ENCODE data around the gene GPD2.
"Not testable (repeated sequence)": the region's sequence is repeated elsewhere in the genome, so short reads cannot be mapped to it uniquely, and the experiment has no call there.

Gene GPD2

DNA sequence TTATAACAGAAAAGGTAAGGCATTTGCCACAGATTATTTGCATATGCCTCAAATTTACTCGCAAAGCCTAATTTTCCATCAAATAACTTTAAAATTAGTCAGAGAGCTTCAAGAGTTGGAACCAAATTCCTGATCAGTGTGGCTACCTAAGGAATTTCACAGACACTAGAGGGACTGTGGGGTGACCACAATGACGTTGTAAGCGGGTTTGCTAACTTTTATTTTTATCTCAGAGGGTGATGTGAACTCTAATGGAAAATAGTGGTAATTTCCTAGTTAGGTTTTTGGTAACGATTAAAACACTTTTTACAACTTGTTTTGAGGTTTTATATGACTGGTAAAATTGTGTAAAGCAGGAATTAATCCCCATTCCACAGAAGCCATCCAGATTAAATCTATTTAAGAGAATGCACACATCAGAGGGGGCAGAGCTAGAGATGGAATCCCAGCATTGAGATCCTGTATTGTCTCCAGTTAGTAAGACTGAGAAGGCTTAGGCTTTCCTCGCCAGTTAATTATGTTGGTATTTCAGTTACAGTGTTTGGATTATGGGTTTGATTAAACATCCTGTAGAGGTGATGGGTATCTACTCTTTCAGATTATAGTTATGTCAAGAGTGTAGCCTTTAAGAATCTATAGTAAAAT lies 129.0 kb downstream of the GPD2 start:
- no peak for DNase-seq (ENCODE audit: low read depth, low spot score)
- H3K27ac ChIP-seq = no peak overlapping the region

DNA sequence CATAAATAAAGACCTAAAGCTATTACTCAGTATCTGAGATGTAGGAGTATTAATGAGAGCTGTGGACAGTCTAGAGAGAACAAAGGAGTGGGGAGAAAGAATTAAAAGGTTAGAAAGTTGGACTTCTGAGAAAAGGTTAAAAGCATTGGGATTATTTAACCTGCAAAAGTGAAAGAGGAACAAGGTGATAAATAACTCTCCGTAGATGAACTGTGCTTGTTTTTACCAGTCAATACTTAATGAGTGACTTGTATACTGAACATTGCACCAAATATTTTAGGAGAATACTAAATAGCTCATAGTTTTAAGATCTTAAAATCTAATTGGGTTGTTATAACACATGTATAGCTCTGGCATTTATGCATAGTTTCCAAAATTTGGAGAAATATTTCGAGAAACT lies 137.5 kb downstream of the GPD2 start:
- H3K27ac ChIP-seq = no peak overlapping the region
- DNase-seq (ENCODE audit: low read depth, low spot score) = no peak

DNA sequence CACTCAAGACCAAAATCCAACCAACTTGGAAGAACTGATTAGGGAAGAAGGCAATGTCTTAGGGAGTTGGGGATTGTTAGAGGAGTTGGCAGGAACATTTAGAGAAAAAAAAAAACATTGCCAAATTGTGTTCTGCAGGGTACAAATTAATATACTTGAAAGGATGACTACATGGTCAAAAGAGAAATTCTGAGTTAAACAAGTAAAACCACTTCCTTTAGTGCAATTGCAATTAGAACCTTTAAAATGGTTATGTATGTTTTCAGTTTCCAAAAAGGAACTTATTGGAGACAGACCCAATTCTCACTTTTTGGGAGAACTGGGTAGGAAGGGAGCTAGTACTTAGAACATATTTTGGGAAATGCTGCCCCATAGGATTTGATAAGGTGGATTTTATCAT lies 137.9 kb downstream of the GPD2 start:
- DNase-seq (ENCODE audit: low read depth, low spot score) = no peak
- H3K27ac ChIP-seq = no peak overlapping the region

DNA sequence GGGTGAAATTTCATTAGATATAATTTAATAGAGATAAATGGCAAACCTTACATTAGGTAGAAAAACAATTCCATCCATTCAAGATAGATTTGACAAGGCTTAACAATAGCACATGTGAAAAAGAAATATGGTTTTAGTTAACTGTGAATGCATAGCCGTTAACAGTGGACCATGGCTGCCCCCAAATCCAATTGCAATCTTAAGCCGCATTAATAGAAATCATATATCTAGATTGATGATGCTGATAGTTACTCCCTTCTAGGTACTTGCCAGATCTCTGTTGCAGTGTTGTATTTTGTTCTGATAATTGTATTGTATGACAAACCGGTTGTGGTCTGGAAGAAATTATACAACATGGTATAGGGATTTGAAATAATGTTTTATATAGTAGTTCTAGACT lies 139.8 kb downstream of the GPD2 start:
- DNase-seq (ENCODE audit: low read depth, low spot score) = no peak
- H3K27ac ChIP-seq = no peak overlapping the region

DNA sequence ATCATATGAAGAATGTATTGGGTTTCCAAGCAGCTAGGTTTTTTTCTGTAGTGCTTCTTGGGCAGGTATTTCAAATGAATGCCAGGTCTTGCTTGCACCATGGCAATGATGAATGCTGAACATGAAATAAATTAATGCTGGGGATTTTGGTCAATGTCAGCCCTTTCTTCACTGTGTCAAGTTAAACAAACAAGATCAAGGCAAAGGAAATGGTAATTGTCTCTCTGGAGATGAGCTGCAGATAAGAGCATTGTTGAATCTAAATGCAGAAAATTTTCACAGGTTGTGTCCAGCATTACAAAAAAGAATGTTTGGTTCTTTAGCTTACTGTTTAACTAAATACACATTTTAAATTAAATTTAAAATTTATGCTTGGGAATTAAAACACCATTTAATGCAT lies 144.3 kb downstream of the GPD2 start:
- no peak for DNase-seq (ENCODE audit: low read depth, low spot score)
- no peak overlapping the region for H3K27ac ChIP-seq

DNA sequence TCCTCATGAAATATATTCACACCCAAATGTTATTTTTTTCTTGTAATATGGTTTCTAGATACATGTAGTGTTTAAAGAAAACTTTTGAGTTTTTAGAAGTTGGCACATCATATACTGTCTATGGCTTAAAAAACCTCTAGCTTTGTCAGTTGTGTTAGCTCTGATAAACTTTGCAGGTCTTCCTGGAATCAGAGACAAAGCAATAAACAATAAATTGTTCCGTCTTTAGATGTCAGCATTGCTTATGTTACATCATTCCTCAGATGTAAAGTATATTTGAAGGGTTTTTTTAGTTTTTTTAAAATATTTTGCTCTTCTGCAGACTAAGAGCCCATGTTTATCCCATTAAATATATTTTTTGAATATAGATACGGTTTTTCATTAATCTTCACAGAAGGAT lies 145.1 kb downstream of the GPD2 start:
- DNase-seq (ENCODE audit: low read depth, low spot score) = no peak
- H3K27ac ChIP-seq = no peak overlapping the region

DNA sequence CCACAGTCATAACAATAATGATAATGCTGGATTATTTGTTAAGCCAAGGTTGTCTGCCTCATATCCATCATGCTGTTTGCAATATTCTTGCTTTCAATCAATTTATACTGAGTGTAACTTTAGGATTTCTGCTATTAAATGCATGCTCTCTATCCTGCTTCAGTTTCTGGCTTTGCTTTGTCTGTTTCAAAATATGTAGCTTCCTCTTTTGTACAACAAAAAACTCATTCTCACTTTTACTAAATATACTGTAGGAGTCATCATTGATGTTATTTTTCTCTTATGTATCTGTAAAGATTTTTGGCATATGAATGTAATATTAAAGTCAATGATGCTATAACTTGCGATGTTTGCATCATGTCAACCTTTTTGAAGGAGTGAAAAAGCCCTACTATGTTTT lies 149.3 kb downstream of the GPD2 start:
- H3K27ac ChIP-seq = no peak overlapping the region
- no peak for DNase-seq (ENCODE audit: low read depth, low spot score)

DNA sequence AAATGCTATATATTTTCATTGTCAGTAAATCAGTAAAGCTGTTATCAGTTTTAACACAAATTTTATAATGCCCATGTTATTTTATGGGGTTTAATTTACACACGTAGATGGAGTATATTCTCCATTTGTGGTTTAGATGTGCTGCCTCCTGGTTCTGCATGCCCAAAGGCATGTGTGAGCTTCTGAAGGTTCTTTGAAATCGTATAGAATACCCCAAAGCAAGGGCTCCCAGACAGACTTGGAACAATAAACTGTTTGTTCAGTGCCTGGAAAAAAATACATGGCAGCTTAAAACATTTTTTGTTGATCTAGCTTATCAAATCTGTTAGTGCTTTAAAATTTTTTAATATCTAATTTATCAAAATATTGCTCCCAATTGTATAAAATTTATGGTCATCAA lies 150.4 kb downstream of the GPD2 start:
- no peak overlapping the region for H3K27ac ChIP-seq
- no peak for DNase-seq (ENCODE audit: low read depth, low spot score)

DNA sequence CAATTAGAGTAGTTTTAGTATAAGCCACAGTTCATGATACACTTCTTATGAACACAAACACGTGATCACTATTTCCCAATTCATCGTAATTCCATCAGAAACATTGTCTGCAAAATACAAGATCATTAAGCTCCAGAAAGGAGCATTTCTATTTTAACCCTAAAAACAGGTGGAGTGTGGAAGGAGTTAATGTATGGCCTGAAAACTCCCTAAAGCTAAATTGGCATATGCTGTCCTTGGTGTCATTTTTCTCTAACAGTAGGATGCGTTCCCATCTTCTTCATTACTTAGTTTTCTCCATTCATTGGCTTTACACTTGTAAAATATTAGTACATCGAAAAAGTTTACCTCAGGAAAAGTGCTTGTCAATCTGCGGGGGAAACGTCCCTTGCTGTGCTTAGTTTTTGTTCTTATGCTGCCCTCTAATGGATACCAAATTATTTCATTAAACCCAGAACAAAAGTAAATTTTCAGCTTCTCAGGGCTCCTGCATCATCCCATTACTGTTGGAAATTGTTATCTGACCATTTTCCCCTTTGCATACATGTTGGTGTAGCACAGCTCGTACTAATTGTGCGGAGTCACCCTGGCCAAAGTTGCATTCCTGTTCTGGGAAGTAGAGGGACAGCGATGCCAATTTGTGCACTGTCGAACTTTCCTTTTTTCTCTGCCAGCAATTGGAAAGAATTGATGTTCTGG lies 153.4 kb downstream of the GPD2 start:
- no peak overlapping the region for H3K27ac ChIP-seq
- peak; percentile 3 for DNase-seq (ENCODE audit: low read depth, low spot score)

DNA sequence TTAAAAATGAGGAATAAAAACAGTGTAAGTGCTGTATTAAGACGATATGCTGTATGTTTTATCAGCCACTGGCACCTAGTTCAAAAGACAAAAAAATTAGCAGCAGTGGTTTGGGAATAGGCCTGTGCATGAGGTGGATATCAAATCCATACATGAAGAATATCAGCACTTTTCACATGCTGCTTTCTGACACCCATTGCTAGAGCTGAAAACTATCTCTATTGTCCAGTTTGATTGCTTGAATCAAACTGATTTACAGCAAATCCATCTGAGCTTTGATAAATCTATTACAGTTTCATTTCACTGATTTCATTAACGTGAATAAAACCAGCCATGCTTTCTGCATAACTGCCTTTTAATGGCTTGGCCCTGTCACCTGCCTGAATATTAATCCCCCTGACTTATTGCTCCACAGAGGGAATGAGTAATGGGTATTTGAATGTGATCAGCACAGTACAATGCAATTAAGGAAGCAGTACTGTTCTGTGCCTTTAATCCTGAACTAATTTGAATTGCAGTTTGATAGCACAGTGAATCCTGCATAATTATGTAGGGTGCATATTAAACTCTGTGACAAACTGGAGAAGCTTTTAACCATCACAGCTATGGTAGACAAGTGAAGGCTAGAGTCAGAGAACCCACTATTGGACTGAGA lies 154.0 kb downstream of the GPD2 start:
- no peak overlapping the region for H3K27ac ChIP-seq
- no peak for DNase-seq (ENCODE audit: low read depth, low spot score)

DNA sequence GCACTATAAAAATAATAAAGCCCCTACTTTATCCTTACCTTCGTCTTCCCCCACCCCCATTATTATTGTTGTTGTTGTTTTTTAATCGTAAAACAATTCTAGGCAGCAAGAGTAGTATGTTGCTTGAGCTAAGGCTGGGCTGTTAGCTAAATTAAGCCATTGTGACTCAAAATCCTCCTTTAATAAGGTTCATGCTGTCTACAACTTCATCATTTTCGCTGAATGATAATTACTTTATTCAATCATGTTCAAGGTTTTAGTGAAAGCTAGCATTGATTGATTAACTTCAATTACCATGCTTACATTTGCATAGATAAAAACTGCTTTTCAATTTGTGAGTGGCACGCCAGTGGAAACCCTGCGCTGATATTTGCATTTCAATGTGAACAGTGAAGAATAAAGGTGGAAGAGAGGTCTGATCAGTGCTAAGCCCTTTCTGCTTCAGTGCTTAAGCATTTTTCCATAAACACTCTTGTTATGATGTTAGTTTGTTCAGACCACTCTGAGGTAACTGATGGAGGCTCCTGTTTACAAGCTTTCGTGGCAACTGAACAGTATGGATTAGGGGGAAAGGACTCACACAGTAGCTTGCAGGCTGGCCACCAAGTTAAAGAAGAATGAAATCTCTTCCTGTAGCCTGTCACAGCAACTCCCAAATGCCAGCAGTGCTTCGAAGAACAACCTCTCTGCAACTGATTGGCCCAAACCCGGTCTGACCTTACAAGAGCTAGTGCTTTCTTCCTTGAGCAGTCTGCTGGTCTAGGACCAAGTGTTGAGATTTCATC lies 156.8 kb downstream of the GPD2 start:
- no peak for DNase-seq (ENCODE audit: low read depth, low spot score)
- H3K27ac ChIP-seq = no peak overlapping the region

DNA sequence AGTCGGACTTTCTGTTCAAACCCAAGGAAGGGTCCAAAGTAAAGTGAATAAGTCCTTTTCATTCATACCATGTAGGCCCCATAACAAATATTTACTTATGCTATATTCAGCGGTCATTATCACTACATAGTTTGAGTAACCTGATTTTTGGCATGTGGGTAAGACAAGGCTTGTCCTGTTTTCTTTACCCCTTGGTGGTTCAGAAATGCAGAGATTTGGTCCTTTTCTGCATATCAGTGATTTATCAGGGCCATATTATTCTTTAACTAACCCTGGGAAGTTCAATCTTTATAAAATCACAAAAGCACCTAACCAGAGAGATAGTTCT lies 157.4 kb downstream of the GPD2 start:
- DNase-seq (ENCODE audit: low read depth, low spot score) = no peak
- no peak overlapping the region for H3K27ac ChIP-seq

DNA sequence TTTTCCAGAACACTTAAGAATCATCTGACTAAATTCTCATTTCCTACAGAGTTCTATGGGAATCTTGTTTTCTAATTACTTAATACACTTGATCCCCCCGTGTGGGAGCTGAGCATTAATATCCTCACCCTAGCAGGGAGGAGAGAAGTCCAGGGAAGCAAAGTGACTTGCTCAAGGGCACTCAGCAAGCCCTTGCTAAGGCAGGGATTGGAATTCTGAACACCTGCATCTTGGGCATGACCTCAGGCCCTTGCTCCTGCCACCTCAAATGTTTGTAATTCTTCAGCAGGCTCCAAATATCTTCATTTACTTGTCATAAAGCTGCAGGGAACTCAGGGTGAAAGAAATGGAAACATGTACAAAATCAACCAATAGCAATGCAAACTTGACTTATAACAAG lies 162.4 kb downstream of the GPD2 start:
- no peak for DNase-seq (ENCODE audit: low read depth, low spot score)
- H3K27ac ChIP-seq = no peak overlapping the region

DNA sequence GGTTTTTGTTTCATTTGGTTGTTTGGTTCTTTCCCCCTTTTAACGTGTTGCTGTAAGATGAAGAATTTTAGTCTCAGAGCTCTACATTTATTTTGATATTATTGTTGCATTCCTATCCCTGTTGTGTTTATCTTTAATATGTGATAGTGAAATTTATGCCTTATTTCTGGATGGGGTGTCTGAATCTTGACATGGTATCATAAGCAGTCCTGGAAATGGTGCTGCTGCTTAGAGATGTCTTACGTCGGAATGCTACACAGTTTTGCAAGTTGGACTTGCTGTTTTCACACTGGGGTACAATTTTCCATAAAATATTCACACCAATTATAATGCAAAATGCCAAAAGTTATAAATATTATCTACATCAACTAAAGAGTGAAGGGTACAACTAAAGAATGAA lies 164.0 kb downstream of the GPD2 start:
- no peak overlapping the region for H3K27ac ChIP-seq
- DNase-seq (ENCODE audit: low read depth, low spot score) = no peak

DNA sequence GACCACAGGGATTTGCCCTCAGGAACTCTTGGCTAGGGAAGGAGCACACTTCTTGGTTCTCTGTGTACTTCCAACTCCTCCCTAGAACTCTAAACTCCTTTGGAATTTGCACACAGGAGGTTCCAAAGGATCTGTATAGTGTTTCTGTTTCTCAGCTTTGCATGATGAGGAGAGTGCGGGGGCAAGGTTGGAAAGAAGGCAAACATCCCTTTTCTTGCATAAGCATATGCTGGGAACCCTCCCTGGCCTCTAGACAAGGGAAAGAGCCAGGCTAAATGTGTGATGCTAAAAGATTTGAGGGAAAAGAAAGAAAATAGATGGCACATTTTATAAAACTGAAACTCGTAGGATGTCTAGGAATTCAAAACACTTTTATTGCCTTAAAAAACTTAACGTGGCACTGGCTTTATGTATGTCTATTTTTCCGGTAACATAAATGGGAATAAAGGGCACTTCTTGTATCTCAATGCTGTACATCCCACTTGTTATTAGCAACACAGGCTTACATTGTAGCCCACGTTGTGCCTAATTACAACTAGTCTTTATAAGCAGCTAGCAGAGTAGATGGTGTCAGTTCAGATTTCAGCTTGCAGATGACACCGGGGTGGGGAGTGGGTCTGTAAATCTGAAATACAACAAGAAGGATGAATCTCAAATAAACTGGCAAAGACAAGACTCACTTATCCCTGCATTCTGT lies 165.8 kb downstream of the GPD2 start:
- no peak for DNase-seq (ENCODE audit: low read depth, low spot score)

DNA sequence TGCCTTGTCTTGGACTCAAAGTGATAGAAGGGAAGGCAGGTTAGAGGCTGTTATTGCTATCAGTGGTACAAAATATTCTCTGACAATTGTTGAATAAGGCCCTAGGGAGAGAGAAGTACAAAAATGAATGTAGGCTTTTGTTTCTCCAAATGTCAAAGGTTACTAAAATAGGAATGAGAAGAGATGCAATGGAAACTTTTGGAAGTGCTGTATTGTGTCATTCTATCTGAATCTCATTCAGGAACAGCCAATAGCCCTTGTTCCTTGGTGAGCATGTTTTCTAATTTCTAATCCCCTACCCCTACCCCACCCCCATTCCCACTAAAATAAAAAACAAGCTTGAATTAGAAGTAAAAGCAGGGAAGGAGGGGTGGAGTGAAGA lies 166.4 kb downstream of the GPD2 start:
- H3K27ac ChIP-seq = no peak overlapping the region
- no peak for DNase-seq (ENCODE audit: low read depth, low spot score)

More for the DNA sequence above, 165.8 kb downstream of the GPD2 start:
- H3K27ac ChIP-seq = no peak overlapping the region

DNA sequence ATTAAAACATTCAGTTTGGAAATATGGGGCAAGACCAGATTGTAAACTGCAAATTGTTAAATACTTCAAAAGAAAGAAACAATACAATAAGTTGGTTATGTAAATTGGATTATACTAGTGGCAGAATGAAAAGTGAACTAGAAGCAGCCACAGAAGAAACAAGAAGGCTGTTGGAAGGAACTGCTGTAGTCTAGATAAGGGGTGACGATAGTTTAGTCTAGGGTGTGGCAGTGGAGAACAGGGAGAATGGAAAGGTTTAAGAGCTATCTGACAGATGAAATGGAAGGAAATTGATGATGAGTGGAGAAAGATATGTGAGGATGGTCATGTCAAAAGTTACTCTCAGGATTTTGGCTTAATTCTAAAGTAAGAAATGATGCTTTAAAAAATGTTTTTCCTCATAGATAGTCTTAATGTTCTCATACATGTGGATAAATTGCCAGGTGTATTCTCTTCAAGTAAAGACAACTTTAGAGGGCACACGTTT lies 179.7 kb downstream of the GPD2 start:
- H3K27ac ChIP-seq = no peak overlapping the region
- no peak for DNase-seq (ENCODE audit: low read depth, low spot score)

DNA sequence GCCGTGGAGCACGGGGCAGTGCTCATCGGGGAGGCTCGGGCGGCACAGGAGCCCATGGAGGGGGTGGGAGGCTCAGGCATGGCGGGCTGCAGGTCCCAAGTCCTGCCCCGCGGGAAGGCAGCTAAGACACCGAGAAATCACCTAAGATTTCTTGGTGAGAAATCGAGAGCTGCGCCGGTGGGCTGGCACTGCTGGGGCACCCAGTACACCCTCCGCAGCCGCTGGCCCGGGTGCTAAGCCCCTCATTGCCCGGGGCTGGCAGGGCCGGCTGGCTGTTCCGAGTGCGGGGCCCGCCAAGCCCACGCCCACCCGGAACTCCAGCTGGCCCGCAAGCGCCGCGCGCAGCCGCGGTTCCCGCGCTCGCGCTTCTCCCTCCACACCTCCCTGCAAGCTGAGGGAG lies 181.9 kb downstream of the GPD2 start:
- DNase-seq (ENCODE audit: low read depth, low spot score); H3K27ac ChIP-seq: not testable (repeated sequence)

DNA sequence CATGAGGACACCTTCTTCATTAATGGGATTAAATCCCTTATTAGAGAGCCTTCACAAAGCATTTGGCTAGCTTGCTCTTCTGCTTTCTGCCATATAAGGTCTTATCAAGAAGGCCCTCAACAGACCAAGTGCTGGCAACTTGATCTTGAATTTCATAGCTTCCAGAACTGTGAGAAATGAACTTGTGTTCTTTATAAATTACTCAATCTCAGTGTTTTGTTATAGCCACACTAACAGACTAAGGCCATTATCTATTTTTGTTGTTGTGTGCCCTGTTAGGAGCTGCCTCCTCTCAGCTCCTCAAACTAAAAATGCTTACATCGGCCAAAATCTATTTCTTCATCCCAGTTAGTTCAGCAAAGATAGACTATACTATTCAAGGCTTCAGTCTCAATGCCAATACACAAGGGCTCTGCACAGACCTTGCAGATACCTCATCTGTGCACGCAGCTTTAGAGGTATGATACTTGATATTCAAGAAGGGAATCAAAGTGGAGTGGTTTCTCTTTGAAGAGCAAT lies 182.9 kb downstream of the GPD2 start:
- DNase-seq (ENCODE audit: low read depth, low spot score) = no peak
- no peak overlapping the region for H3K27ac ChIP-seq

DNA sequence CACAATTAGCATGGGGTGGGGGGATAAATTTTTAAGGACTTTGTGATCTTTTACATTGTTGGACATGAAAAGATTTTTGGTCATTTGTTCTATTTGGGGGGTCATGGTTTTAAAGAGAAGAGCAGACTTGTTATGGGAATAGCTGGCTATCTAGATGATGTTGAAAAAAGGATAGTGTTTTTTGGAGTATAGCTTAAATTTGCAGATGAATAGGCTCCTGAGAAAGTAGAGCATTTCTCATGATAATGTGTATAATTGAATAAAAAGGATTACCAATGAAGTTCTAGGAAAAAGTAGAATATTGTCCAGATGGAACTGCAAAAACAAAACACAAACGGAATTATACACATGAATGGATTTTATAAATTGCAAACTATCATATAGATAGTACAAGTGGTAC lies 186.3 kb downstream of the GPD2 start:
- no peak for DNase-seq (ENCODE audit: low read depth, low spot score)
- no peak overlapping the region for H3K27ac ChIP-seq

All from epithelial cell of prostate (primary cell).